HG03469 (cell line): ENCODE results near the gene SOBP.

Experiments
- ATAC-seq: cut with Tn5 transposase; IDR thresholded peaks from one replicate; pipeline ENCODE4 v1.9.1; 2021; ENCODE audit warnings: mild to moderate bottlenecking, moderate library complexity, moderate number of reproducible peaks; ENCODE audit not compliant: unreplicated experiment

Gene SOBP

GRCh38 chr6:107611094-107611810 is 121.3 kb downstream of the SOBP start:
- ATAC-seq: no peak

- ATAC-seq: no peak
Measured at GRCh38 chr6:107612762-107613415, 123.0 kb downstream of the SOBP start.

GRCh38 chr6:107613651-107614379 is 123.9 kb downstream of the SOBP start:
- ATAC-seq: no peak

- no peak for ATAC-seq
Measured at GRCh38 chr6:107614828-107615227, 124.9 kb downstream of the SOBP start.

GRCh38 chr6:107616775-107617174 is 126.9 kb downstream of the SOBP start:
- no peak for ATAC-seq

- no peak for ATAC-seq
Measured at GRCh38 chr6:107617341-107617932, 127.5 kb downstream of the SOBP start.

- ATAC-seq: peak; percentile 99
Measured at GRCh38 chr6:107618672-107619071, 128.8 kb downstream of the SOBP start.

GRCh38 chr6:107620732-107621131 is 130.8 kb downstream of the SOBP start:
- ATAC-seq: no peak

- no peak for ATAC-seq
Measured at GRCh38 chr6:107621229-107621937, 131.5 kb downstream of the SOBP start.

GRCh38 chr6:107622269-107622668 is 132.4 kb downstream of the SOBP start:
- no peak for ATAC-seq

GRCh38 chr6:107624050-107624449 is 134.1 kb downstream of the SOBP start:
- ATAC-seq: no peak

- no peak for ATAC-seq
Measured at GRCh38 chr6:107624541-107624940, 134.6 kb downstream of the SOBP start.

- ATAC-seq: no peak
Measured at GRCh38 chr6:107625264-107625663, 135.3 kb downstream of the SOBP start.

GRCh38 chr6:107626645-107627044 is 136.7 kb downstream of the SOBP start:
- ATAC-seq: no peak

- no peak for ATAC-seq
Measured at GRCh38 chr6:107627969-107628368, 138.1 kb downstream of the SOBP start.

GRCh38 chr6:107628878-107629277 is 139.0 kb downstream of the SOBP start:
- ATAC-seq: no peak

GRCh38 chr6:107629548-107630129 is 139.7 kb downstream of the SOBP start:
- ATAC-seq: no peak

GRCh38 chr6:107630348-107630977 is 140.5 kb downstream of the SOBP start:
- no peak for ATAC-seq

GRCh38 chr6:107632381-107633136 is 142.6 kb downstream of the SOBP start:
- no peak for ATAC-seq
